D341Med (cell line): ENCODE measurements around the gene MYOD1.

Experiments
- DNase-seq: peaks from one replicate; pipeline ENCODE4 v3.0.0; 2012; ENCODE audit warnings: low spot score

The MYOD1 gene

DNA sequence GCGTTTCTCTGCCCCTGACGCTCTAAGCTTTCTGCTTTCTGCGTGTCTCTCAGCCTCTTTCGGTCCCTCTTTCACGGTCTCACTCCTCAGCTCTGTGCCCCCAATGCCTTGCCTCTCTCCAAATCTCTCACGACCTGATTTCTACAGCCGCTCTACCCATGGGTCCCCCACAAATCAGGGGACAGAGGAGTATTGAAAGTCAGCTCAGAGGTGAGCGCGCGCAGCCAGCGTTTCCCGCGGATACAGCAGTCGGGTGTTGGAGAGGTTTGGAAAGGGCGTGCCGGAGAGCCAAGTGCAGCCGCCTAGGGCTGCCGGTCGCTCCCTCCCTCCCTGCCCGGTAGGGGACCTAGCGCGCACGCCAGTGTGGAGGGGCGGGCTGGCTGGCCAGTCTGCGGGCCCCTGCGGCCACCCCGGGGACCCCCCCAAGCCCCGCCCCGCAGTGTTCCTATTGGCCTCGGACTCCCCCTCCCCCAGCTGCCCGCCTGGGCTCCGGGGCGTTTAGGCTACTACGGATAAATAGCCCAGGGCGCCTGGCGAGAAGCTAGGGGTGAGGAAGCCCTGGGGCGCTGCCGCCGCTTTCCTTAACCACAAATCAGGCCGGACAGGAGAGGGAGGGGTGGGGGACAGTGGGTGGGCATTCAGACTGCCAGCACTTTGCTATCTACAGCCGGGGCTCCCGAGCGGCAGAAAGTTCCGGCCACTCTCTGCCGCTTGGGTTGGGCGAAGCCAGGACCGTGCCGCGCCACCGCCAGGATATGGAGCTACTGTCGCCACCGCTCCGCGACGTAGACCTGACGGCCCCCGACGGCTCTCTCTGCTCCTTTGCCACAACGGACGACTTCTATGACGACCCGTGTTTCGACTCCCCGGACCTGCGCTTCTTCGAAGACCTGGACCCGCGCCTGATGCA is at the start of gene MYOD1:
TSS of gene MYOD1 (plus strand) at position 544 of the 910 bp plus-strand sequence. CDS start at position 756, 212 bp downstream.
- DNase-seq, result no peak

DNA sequence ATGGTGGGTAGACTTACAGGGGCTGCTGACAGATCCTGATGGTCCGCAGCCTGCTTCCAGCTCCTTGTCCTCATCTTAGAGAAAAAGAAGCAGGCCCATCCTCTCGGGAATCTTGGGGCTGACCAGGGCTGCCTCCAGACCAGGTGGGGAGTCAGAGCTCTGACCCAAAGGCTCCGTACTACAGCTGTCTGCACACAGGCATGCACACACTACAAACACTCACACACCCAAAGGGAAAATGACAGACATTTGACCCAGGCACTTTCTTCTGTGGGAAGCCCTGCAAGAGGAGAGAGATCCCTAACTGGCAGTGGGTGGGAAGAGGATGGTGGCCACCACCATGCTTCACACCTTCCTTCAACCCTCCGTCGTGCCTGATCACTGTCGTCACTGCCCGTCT is 46.9 kb upstream of the MYOD1 start:
- DNase-seq, result no peak

DNA sequence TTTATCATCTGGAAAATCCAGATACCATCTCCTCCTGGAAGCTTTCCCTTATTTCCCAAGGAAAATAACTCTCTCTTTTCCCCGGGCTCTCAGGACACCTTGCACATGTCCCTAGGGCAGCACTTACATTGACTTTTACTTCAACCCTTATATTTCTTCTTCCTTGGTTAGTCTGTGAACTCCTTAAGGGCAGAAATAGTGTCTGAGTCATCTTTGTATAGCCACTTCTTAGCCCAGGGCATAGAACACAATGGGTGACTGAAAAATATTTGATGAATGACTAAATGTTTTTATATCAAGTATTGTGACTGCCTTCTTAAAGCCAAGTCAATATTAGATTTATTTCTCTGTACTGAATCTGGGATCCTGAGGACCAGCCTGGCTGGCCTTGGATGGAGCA is 45.4 kb upstream of the MYOD1 start:
- DNase-seq, result no peak

DNA sequence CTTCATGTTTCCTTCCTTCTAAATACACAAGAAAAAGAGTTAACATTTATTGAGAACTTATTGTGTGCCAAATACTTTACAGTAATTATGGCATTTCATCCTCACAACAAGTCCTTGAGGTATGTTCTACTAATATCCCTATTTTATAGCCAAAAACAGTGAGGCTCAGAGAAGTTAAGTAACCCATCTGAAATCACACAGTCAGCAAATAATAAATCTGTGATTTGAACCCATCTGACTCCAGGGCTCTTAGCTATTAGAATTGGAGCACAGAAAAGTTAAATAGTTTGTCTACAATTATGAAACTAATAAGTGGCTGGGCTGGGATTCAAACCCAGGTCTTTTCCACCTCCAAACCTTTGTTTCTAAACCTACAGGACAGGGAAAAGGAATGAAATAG is 36.5 kb upstream of the MYOD1 start:
- DNase-seq, result no peak

DNA sequence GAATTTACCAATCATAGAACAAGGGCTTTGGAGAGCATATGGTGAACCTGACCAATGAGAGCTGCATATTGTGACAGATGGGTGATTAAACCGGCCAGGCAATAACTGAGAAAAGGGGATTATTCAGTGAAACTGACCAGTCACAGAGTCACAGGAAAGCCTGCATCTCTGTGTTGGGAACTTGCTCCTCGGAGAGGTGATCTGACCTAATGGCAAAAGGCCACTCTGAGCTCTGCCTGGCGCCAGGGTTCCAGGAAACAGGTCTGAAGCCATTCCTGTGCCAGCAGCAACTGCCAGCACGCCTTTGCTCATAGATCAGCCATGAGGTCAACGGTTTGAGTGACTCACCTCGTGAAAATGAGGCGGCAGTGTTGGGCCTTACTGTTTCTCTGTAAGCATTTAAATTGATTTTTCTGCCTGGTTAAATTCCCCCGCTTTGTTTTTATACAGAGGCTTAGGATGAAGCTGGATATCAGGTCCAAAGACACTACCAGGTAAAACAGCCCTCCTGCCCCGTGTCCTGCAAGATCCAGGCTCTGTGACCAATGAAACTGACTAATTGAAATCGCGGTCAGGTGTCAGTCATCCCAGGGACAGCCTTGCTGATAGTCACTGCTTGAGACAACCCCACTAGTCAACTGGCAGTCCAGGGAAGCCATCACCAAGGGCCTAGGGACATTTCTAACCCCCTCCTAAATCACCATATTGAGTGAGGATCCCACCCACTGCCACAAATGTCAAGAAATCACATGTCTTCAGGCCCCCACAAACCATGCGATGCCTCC is 35.8 kb upstream of the MYOD1 start:
- no peak for DNase-seq

DNA sequence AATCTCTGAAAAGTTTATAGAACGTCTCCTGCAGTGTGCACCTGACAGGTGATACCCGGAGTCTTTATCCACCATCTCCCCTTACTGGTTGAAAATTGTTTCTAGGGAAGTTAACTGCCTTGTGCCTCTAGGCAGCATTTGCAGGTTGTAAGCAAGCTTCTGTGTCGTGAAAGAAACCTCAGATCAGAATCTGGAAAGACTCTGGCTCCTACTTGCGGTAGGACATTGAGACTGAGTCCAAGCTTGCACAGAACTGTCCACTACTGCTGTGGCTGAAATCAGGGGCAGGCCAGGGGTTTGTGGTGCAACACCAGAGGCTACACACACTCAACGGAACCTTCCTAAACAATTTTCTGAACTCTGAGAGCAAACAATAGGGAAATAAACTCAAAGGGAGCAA is 34.8 kb upstream of the MYOD1 start:
- DNase-seq, result no peak

DNA sequence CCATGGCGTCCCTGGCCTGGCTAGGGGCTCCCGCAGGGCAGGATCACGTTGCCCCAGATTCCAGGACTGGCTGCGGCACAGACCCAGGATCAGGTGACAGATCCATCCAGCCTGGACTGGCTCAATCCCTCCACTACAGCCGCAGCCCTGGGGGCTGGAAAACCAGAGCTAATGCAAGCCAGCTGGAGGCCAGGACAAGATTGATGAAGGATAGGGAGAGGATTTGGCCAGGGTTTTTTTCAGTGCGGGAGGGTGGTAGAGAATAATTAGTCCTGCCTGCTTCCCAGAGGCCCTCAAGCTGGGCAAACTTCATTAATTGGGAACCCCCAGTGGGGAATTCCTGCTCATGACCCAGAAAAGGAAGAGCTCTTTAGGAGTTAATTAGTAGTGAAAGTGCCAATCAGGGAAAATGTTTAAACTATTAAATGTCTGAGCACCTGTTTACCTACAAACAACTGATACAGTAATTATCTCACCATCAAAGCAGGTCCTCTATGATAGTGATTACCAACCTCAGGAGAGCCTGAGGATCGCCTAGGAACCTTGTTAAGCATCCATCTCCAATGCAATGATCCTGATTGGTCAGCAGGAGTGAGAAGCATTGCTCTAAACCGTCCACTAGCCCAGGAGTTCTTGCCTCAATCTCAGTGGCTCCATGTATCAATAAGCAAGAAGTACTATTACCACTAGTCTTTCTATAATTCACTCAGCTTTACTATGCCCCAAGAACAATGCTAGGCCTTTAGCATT is 33.0 kb upstream of the MYOD1 start:
- no peak for DNase-seq

DNA sequence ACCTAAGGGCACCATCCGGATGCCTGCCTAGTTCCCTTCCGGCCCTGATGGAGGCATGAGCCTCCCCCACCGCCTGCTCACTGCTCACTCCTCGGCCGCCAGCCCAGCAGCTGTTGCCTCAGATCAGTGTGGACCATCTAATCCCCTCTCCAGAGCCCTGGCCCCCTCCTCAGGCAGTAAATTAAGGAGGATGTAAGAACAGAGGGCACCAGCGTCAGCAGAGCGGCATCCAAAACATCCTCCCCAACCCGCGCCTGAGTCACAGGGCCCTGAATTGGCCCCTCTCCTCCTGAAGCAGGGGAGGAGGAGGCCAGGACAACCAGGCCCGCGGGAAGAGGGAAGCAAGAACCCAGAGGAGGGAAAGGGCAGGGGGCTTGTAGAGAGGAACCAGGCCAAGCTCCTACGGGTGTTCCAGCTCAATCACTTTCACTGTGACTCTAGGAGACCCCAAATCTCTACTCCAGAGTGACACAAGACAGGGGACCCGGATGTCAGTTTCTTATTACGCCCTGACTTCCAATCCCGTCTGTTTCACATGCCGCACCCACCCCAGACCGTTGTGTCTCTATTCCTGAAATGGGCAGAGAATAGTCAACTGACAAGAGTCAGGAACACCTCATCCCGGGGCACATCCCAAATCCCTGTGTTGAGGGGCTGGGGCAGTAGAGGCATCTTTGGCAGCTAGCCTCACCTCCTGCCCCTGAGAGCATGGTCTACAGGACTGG is 31.3 kb upstream of the MYOD1 start:
- DNase-seq, result no peak

DNA sequence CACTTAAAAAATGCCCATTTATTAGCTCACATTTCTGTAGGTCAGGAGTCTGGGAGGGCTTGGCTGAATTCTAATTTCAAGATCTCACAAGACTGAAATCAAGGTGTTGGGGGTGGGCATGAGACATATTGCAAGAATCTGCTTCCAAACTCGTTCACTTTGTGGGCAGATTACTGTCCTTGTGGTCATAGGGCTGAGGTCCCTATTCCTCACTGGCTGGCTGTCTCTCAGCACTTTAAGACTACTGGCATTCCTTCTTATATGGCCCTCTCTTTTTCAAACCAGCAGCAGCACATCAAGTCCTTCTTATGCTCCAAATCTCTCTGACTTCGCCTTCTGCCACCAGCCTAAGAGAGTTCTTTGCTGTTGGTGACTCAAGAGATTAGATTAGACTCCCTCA is 27.8 kb upstream of the MYOD1 start:
- DNase-seq, result no peak

DNA sequence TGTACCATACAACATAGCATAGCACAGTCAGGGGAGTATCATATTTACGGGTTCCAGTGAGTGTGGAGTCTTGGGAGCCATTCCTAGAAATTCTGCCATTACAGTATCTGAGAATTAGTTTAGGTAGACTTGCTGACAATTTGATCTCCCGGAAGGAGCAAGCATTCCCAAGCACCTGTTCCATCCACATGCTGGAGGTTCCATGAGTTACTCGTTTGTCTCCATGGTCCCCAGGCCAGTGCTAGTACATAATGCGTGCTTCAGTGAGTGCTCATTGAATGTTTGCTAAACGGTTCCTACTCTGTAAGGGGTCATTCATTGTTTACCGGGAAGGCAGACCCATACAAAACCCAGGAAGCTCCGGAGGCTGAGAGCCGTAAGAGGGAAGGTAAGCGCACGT is 27.4 kb upstream of the MYOD1 start:
- no peak for DNase-seq

DNA sequence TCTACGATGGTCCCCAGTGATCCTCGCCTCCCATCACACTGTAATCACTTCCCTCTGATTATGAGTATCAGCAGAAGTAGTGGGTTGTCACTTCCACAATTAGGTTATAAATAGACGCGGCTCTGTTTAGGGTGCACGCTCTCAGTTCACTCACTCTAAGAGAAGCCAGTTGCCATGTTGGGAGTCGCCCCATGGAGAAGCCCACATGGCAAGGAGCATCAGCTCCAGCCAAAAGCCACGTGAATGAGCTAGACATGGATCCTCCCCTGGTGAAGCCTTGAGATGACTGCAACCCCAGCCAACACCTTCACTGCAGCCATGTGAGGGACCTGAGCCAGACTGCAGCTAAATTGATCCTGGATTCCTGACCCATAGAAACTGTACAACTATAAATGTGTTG is 26.4 kb upstream of the MYOD1 start:
- DNase-seq, result no peak

DNA sequence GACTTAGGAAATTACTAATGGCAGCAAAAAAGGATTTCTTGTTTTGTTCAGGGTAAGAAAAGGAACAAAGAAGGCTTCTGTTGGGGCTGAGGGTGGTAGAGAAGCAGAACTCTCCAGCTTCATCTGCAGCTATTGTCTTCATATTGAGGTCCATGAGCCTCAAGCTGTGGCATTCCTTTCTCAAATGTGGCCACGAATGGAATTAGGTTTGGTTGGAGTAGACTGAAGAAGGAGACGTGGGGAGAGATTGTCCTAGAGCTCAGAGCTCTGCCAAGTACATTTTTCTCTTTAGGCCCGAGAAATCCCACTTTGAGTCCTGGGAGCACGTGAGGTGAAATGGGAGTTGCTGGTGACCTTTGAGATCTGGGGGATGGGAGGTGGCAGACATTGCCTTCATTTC is 25.8 kb upstream of the MYOD1 start:
- DNase-seq, result no peak

DNA sequence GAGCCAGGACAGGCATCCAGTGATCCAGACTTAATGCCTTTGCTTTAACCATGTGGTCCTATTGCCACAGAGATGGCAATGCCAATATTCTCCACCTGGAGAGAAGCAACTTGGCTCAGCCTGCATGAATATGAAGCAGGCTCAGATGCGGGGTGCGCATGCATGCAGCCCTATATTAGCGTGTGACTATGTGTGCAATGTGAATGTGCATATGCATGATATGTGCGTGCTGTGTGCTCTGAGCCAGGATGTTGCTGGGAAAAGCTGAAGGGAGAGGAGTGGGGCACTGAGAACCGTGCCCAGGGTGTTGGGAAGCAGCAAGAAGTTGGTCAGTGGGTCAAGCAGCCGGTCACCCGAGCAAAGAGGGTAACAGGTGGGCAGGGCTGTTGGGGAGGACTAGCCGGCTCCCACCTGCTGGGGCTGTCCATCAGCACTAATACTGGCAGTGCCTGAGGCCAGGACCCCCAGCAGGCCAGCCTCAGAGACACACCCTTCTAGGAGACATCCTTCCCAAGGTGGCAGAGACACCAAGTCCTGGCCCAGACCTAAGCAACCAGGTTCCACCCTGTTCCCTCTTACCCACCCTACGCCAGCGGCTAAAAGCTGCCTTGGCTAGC is 24.8 kb upstream of the MYOD1 start:
- DNase-seq, result no peak

DNA sequence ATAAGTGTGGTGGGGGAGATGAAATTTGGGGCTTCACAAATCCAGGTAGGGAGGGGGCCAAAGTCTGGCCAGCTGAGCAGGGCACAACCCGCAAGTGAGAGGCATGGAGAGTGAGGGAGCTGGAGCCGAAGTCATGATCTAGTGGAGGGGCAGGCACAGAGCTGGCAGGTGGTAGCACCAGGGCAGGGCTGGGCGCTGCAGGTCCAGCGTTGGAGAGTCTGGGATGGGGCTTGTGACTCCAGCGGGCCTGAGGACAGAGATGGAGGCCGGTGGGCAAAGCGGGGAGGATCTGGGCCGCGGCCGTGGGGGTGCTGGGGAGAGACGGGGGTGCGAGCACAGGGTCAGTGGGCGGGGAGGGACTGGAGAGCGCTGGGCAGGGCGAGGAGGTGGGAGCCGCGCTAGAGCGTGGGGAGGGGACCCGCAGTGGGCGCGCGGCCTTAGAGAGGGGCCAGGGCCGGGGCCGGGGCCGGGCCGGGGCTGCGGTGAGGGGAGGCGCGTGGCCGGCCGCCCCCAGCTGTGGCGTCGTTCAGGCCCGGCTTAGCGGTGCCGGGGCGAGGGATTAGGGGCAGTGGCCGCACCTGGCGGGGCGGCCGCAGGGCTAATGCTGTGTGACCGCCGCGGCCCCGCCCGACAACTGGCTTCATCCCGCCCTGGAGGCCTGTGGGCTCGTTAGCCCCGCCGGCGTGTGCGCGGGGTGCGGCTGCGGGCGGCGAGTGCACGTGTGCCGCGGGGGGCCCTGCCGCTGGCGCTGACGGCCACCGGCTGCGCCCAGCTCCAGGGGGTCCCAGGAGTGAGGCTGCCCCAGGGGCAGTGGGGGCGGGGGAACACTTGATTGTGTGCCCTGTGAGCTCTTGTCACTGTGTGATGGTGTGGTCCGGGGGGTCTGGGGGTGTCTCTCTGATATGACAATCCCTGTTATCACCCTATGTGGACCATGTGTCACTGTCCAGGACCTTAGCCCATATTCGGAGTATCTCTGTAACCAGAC is 23.6 kb upstream of the MYOD1 start:
- DNase-seq, result no peak

DNA sequence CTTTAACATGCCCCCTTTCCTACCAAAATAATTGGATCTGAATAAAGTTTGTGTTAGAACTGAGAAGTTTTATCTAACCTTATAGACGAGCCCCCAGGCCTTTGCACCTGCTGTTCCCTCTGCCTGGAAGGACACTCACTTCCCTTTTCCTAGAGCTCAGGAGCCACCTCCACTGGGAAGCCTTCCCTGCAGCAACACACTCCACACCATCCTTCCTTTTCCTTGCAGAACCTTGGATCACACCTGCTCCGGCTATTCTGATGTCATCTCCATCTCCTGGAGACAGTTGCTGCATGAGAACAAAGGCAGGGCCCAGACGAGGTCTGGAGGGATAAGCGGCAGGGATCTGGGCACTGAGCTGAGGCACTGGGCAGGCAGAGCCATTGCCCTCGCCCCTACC is 22.6 kb upstream of the MYOD1 start:
- no peak for DNase-seq

DNA sequence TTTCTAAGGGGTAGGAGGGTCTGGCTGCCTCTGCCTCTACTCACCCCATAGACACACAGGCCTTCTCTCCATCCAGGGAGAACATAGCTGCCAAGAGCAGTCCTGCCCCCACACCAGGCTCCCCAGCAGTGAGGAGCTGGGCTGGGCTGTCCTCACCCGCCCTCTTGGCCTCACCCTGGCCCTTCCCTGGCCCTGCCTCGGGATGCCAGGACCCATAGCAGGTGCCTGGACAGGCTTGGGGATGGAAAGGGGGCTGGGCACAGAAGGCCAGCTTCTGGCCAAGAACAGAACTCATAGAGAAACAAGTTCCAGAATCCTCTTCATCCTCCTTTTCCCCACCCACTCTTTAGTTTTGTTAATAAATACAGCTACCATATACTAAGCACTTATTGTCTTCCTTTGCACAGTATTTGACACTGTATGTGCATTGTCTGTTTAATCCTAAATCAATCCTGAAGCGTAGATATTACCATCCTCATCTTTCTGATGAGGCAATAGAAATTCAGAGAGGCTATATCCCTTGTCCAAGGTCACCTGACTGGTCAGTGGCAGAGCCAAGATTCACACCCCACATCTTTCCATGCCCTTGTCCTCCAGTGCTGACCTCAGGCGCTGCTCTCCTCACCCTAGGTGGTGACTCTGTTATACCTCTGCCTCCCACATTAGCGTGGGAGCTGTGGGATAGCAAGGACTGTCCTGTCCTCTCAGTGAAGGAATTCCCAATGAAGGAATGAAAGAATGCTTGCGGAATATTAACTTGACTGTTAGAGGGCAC is 22.0 kb upstream of the MYOD1 start:
- DNase-seq, result no peak

DNA sequence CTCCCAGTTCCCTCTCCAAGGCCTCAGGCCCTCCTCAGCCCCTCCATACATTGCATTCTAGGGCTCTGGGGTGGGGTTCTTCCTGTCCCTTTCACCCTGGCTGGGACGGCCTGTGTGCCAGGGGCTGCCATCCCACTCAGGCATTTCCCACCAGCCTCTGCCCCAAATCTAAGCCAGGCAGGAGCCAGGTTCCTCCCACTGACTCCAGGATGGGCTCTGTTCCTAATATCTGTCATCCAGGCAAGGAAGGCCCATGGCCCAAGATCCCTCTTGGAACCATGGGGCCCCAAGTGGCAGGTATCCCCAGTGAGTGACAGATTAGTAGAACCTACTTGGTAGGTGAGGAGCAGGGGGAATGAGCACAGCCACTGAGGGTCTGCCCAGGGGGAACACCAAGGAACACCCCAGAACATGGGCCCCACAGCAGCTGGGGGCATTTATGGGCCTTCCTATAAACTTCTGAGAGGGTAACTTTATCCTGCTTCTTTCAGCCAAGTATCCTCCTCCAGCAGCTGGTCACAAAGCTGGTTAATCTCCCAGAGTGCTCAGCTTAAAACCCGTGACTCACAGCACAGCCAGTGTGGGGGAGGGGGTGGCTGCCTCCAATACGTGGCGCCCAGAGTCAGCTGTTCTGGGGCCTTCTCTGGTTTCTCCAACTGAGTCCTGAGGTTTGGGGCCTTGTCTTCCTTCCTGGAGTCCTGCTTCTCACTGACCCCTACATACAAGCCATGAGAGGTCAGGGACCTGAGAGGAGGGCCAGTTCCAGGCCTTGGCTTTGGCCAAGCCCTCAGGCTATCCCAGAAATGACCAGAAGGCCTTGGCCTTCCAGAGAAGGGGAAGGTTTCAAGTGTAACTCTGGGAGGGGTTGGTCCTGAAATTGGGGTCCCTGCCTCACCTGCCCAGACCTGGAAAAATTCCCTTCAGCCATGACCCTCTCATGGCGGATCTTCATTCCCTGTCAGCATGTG is 19.9 kb upstream of the MYOD1 start:
- DNase-seq, result peak; percentile 81

DNA sequence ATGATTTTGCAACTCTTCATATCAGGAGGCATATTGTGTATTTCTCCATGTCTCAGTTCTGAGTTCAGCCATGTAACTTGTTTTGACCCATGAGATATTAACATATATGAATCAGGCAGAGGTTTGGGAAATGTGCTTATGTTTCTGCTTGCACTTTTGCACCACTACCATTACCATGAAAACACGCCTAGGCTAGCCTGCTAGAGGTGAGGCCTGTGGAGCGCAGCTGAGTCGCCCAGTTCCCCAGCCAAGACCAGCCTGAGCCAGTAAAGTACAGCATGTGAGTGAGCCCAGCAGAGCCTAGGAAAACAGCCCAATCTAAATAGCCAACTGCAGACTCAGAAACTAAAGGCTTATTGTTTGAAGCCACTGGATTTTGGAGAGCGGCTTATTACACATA is 18.4 kb upstream of the MYOD1 start:
- no peak for DNase-seq
